GM12878 (cell line): Measurements from ENCODE around the gene KCNA5.

Source experiments
- GABPA ChIP-seq: IDR thresholded peaks from 2 replicates; pipeline ENCODE4 v1.6.1; 2014; ENCODE audit warnings: antibody characterized with exemption, low read depth, mild to moderate bottlenecking, inconsistent platforms
- MYC ChIP-seq: IDR thresholded peaks from 2 replicates; pipeline ENCODE4 v1.6.1; 2011; ENCODE audit warnings: mild to moderate bottlenecking, low read length, moderate library complexity, inconsistent platforms; ENCODE audit not compliant: insufficient read depth, insufficient replicate concordance, insufficient read length, severe bottlenecking
- POLR2A ChIP-seq: IDR thresholded peaks from 2 replicates; pipeline ENCODE4 v1.6.1; 2011; ENCODE audit warnings: low read depth, mild to moderate bottlenecking, low read length
- POLR2AphosphoS2 ChIP-seq: IDR thresholded peaks from 2 replicates; pipeline ENCODE4 v1.6.1; 2011; ENCODE audit warnings: low read depth, mild to moderate bottlenecking, low read length, improper control_type of control experiment, moderate library complexity
- TF ChIP-seq, protein P1 (sequence below): fragments of 450-650 bp; formaldehyde crosslinking; IDR thresholded peaks from 2 replicates; pipeline ENCODE4 v1.4.0; 2020; ENCODE audit warnings: mild to moderate bottlenecking, moderate library complexity

DNA sequence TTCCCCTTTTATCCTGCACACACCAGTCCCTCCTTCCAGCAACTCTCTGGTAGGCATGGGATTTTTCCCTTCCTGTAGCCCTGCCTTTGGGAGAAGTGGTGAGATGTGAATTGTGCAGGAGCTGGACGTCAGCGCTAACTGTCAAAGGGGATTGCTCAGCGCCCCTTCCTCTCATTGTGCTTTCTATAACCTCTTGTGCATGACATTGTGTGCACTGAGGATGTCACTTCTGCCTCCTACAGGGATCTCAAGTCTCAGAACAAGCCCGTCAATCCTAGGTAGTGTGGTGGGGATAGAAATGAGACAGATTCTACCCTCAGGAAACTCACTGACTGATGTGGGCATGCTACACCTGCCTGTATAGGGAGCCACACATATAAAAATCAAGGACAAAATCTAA, 8.7 kb downstream of the KCNA5 start:
- TF ChIP-seq POLR2A (no peak), GABPA (no peak), POLR2AphosphoS2 (no peak), MYC (no peak)
- TF ChIP-seq, protein P1, sequence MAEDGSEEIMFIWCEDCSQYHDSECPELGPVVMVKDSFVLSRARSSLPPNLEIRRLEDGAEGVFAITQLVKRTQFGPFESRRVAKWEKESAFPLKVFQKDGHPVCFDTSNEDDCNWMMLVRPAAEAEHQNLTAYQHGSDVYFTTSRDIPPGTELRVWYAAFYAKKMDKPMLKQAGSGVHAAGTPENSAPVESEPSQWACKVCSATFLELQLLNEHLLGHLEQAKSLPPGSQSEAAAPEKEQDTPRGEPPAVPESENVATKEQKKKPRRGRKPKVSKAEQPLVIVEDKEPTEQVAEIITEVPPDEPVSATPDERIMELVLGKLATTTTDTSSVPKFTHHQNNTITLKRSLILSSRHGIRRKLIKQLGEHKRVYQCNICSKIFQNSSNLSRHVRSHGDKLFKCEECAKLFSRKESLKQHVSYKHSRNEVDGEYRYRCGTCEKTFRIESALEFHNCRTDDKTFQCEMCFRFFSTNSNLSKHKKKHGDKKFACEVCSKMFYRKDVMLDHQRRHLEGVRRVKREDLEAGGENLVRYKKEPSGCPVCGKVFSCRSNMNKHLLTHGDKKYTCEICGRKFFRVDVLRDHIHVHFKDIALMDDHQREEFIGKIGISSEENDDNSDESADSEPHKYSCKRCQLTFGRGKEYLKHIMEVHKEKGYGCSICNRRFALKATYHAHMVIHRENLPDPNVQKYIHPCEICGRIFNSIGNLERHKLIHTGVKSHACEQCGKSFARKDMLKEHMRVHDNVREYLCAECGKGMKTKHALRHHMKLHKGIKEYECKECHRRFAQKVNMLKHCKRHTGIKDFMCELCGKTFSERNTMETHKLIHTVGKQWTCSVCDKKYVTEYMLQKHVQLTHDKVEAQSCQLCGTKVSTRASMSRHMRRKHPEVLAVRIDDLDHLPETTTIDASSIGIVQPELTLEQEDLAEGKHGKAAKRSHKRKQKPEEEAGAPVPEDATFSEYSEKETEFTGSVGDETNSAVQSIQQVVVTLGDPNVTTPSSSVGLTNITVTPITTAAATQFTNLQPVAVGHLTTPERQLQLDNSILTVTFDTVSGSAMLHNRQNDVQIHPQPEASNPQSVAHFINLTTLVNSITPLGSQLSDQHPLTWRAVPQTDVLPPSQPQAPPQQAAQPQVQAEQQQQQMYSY (CRISPR knock-in tag) = no peak
